Central memory CD4-positive, alpha-beta T cell (primary cell): ENCODE data around the gene PRKD3.

Experiments
- DNase-seq: peaks from one replicate; pipeline ENCODE4 v3.0.0; 2022

Gene PRKD3

DNA sequence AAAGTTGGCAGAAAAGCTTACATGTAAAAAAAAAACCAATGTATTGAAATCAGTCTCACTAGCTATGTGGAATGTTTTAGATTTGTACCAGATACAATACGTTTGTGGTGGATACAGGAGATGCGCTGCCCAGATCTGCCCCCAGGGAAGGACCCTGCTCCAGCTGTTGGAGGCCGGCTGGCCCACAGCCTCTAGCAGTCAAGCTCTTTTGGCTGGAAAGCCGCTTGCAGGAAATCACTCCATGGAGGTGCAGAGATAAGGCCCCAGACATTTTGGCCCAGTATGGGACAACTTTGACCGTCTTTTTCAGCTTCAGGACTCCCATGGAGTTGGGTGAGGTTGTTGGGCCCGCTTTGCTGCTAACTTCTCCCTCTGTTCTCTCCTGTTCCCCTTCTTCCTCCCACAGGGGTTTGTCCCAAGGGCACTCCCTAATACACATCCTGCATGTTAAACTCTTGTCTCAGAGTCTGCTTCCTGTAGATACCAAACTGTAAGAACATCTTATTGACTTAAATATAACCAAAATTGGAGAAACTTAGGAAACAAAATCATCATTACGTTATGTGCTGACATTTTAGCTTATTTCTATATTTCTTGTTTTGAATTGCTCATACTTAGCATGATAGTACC lies 18.1 kb upstream of the PRKD3 start:
- DNase-seq, result no peak

DNA sequence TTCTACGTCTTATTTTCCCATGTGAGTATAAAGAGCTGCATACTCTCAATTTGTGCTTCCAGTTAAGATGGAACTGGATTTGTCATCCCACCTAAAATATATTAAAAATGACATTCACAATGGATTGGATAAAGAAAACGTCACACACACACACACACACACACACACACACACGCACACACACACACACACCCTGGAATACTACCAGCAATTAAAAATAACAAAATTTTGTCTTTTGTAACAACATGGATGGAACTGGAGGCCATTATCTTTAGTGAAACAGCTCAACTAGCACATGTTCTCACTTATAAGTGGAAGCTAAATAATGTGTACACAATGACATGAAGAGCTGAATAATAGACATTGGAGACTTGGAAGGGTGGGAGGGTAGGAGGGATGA lies 16.0 kb upstream of the PRKD3 start:
- DNase-seq, result no peak

- DNase-seq, result no peak
These were observed 14.3 kb upstream of the PRKD3 start for GRCh38 chr2:37338933-37339332.

DNA sequence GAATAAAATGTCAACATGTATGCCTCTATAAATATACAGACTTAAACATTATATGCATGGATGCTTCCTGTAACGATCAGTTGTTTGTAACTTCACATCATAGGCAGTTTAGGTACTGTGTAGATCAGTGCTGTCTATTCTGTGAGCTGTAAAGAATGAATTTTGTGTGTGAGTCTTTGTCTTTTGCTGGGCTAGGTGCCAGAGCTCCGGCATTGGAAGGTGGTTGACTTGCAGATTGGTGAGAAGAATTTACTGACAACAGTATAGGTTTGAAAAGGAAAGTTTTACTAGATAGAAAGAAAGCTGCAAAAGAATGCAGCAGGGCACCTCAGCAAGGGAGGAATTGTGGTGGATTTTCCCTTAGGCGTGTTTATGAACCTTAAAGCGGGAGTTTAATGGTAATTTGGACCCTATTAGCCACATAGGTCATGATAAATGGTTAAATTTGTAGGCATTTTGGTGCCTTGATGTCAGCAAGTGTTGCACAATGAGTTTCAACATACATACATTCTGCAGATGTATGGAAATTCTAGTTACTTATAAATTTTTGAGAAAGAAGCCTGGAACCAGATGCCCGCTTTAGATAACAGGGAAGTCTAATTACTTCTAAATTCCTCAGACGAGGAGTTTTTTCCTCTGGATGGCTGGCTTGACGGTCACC lies 13.1 kb upstream of the PRKD3 start:
- no peak for DNase-seq

DNA sequence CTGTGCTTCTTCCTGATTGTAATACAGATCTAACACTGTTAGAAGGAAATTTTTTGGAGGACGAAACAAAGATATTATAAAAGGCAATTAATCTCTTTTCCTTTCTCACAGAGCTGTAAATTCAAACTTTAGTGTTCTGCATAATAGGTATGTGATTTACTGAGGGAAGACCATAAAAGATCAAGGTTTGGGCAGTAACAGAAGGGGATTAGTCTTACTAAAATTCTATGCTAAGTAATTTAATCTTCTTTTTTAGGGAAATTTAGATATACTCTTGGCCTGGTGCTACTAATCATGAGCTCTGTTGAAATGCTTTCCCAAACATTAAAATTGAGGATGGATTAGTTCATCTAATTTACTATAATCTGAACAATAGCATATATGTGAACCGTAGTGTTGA lies 11.0 kb upstream of the PRKD3 start:
- no peak for DNase-seq

DNA sequence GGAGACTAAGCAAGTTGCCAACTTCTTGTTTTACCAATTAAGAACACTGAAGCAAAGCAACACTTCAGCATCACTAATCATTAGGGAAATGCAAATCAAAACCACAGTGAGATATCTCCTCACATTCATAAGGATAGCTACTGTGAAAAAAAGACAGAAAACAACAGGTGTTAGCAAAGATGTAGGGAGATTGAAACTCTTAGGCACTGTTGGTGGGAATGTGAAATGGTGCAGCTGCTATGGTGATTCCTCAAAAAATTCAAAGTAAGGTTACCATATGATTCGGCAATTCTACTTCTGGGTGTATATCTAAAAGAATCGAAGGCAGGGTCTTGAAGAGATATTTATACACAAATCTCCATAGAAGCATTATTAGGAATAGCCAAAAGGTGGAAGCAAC lies 8.6 kb upstream of the PRKD3 start:
- no peak for DNase-seq

DNA sequence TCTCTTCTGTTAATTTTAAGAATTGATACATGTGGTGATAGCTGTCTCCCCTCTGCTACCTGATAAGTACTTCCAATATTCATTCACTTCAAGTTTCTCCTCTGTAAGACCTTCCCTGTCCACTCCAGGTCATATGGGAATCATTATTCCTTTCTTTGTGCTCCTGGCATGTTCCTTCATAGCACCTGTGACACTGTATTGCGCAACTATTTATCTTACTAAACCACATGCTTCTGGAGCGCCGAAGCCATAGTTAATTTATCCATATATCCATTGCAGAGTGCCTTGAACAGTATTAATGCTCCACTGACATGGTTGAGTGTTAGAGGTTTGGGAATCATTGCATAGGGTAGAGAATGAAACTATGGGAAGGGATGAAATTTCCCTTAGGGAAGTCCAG lies 7.9 kb upstream of the PRKD3 start:
- no peak for DNase-seq

- no peak for DNase-seq
These were observed 6.0 kb upstream of the PRKD3 start for GRCh38 chr2:37330681-37331080.

GRCh38 chr2:37326866-37327634 lies 2.4 kb upstream of the PRKD3 start:
- DNase-seq, result no peak

DNA sequence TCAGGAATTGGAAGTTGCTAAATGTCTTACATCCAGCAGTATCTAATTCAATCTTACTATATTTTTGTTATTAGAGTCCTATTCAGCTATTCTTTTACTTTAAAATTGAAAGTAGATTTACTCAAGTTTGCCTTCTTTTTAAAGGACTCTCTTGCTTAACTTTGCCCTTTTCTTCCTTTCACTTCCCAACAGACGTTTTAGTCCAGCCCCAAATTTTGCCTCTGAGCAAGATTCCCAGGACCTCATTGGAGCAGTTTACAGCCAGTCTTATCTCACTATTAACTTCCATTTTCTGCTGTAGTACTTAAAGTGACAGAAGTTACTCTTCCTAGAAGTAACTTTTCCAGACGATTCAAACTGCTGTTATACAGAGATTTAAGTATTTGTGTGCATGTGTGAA lies 1.7 kb upstream of the PRKD3 start:
- no peak for DNase-seq

DNA sequence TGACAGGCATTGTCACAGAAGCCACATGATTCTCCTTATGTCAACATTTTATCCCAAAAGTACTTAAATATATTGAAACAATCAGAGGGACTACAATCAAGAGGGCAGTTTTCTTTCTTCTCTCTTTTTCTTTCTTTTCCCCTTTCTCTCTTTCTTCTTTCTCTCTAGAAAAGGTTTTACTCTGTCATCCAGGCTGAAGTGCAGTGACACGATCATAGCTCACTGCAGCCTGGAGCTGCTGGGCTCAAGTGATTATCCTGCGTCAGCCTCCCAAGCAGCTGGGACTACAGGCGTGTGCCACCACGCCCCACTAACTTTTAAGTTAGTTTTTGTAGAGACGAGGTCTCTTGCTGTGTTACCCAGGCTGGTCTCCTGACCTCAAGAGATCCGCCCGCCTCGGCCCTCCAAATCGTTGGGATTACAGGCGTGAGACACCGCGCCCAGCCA lies 1.0 kb upstream of the PRKD3 start:
- no peak for DNase-seq

DNA sequence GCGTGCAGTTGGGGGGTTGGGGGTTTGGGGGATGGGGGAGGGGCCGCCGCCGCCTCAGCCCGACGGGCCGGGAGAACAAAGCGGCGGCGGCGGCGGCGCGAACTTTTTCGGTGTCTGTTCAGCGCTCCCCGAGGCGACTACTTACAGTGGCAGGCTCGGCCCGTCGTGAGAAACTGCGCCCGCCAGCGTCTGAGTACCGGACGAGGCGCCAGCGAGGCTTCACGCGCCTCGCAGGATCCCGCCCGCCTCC lies 172 bp downstream of the PRKD3 start:
- DNase-seq, result no peak

DNA sequence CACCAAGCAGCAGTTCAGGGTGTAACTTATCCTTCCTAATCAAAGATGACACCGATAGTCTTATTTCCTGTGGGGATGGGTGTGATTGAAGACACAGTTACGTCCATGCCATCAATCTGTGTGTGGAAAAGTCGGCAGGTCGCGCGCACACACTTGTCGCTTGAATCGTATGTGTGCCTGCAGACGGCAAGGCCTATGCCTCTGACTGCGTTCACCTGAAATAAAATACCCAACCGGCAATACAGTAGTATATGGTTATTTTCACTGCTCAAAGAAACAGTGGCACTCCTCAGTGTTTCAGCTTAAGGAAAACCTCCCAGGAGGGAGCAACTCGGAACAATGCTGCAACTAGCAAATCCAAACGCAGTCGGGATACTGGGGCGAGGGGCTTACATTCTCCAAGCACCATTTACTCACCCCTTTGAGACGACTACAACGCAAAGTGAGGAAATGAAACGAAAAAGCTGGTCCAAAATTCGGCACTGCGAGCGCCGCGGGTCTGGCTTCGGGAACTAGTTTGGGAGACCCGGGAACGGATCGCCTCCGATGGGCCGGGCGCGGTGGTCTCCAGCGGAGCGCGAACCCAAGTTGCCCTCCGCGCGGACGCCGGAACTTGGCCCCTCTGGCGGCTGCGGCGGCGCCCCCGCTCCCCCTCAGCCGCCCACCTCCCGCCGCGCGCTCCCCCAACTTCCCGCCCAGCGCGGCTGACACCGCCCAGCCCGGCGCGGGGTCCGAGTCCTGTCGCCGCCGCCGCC lies 675 bp downstream of the PRKD3 start:
- DNase-seq, result peak; percentile 65

DNA sequence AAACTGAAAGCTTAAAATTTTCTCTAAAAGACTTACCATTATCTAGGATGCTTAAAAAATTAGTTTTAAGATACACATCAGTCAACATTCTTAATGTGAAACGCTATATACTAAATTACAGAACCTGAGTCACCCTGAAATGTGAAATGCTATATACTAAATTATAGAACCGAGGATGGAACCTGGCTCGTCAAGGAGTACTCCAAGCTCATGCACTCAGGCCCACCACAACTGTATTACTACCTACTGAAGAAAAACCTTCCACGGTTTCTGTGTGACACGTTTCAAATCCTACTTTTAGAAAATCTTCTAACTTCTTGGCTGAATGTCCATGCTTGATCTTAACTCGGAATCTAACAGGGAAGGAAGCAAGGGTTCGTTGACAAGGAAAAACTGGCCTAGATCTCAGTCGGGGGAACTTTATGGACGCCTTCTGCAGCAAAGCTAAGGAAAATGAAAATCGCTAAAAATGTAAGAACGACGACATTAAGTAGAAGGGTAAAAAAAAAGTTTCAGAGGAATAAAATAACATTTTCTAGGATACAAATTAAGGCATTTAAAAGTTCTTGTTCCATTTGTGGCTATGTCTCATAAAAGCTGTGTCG lies 1.4 kb downstream of the PRKD3 start:
- DNase-seq, result no peak

DNA sequence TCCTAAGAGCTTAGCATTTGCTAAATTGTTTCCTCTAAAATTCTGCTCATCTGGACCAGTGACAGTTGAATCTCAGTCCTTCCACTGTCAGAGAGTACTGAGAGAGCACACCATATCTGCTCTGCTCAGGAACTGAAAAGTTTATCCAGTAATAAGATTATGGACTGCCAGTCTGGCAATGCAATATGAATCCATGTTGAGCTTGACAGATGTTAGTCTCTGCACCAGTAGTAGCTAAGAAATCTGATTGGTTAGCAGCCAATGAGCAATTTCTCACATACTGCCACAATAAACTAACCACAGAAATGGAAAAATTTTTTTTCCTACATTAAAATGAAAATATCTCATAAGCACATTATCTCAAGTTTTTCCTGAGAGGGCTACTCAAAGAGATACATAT lies 2.3 kb downstream of the PRKD3 start:
- DNase-seq, result no peak

- no peak for DNase-seq
These were observed 3.5 kb downstream of the PRKD3 start for GRCh38 chr2:37321029-37321682.

GRCh38 chr2:37319754-37320609 lies 4.7 kb downstream of the PRKD3 start:
- no peak for DNase-seq

DNA sequence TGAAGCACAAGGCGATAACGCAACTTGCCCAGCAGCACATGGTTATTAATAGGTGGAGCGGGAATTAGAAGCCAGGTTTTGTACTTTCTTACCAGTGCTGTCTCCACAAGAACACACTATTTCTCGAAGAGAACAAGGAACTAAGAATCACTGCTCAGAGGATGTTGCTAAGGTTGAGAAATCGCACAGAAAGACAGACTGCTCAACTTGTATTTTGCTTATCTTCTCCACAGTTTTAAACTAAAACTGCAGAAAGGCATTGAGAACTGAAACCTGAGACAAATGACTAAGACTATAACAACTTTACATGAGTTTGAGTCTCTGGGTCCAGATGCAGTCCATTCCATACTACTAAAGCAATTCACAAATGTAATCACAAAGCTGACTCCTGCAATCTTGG lies 6.2 kb downstream of the PRKD3 start:
- DNase-seq, result no peak

- no peak for DNase-seq
These were observed 6.9 kb downstream of the PRKD3 start for GRCh38 chr2:37317746-37318145.

DNA sequence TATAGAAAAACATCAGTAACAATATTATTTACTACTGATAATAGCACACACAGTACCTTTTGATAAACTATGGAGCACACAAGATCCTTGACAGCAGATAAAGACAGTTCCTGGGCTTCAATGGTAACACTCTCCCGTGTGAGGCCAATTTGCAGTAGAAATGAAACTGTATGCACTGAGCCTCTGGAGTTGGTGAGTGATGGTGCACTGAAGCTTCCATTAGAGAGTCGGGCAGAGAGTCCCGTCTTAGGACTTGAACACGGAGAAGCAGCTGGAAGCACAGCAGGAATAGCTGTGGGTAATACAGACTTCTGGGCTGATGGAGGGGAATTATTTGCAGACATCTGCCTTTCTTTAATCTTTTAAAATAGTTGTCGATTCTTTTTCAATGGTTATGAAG lies 8.5 kb downstream of the PRKD3 start:
- no peak for DNase-seq

GRCh38 chr2:37315364-37315763 lies 9.3 kb downstream of the PRKD3 start:
- no peak for DNase-seq

DNA sequence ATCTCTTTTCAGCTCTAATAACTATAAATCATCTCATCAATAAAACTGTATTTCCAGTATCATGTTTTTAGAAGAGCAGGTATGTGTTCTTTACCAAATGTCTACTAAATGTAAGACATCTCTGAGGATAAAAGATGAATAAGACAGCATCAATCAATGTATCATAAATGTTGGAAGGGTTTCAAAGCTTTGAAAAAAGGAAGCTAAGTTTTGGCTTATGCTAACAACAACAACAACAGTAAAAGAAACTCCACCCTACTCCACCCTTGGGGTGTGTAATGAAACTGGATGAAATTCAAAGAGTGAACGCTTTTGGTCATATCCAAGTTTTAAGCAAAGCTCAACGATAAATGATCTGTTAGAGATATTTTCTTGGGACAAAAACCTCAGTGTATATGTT lies 17.1 kb downstream of the PRKD3 start:
- DNase-seq, result no peak
